ENCODE measurements around the gene CACNG3.
A peak's percentile ranks its signal among the peaks of the same experiment; 100 is the strongest.
"Not testable (repeated sequence)": the region's sequence is repeated elsewhere in the genome, so short reads cannot be mapped to it uniquely, and the experiment has no call there.

CACNG3 gene

GRCh38 chr16:24337013-24337412 is 80.9 kb downstream of the CACNG3 start:
- DNase-seq: no peak

GRCh38 chr16:24343829-24344228 is 87.7 kb downstream of the CACNG3 start:
- DNase-seq: not testable (repeated sequence)

GRCh38 chr16:24344784-24345183 is 88.6 kb downstream of the CACNG3 start:
- DNase-seq: no peak

GRCh38 chr16:24345704-24346103 is 89.6 kb downstream of the CACNG3 start:
- no peak for DNase-seq

GRCh38 chr16:24346734-24347133 is 90.6 kb downstream of the CACNG3 start:
- DNase-seq: no peak

GRCh38 chr16:24347556-24347955 is 91.4 kb downstream of the CACNG3 start:
- no peak for DNase-seq

GRCh38 chr16:24348545-24349290 is 92.6 kb downstream of the CACNG3 start:
- no peak for DNase-seq

GRCh38 chr16:24349320-24349719 is 93.2 kb downstream of the CACNG3 start:
- no peak for DNase-seq

- no peak for DNase-seq
These were observed 96.6 kb downstream of the CACNG3 start for GRCh38 chr16:24352746-24353145.

- no peak for DNase-seq
These were observed 97.5 kb downstream of the CACNG3 start for GRCh38 chr16:24353622-24354021.

GRCh38 chr16:24357511-24357910 is 101.4 kb downstream of the CACNG3 start:
- DNase-seq: no peak

- no peak for DNase-seq
These were observed 102.0 kb downstream of the CACNG3 start for GRCh38 chr16:24358117-24358516.

- no peak for DNase-seq
These were observed 103.4 kb downstream of the CACNG3 start for GRCh38 chr16:24359490-24359889.

- no peak for DNase-seq
These were observed 104.8 kb downstream of the CACNG3 start for GRCh38 chr16:24360936-24361335.

- no peak for DNase-seq
These were observed 108.5 kb downstream of the CACNG3 start for GRCh38 chr16:24364596-24364995.

- no peak for DNase-seq
These were observed 111.1 kb downstream of the CACNG3 start for GRCh38 chr16:24367186-24367710.

- no peak for DNase-seq
These were observed 116.7 kb downstream of the CACNG3 start for GRCh38 chr16:24372824-24373223.

GRCh38 chr16:24378999-24379398 is 122.9 kb downstream of the CACNG3 start:
- no peak for DNase-seq

- no peak for DNase-seq
These were observed 125.5 kb downstream of the CACNG3 start for GRCh38 chr16:24381470-24382118.

- DNase-seq: peak in 1 of 2 experiments; percentile 24
These were observed 126.8 kb downstream of the CACNG3 start for GRCh38 chr16:24382762-24383407.

GRCh38 chr16:24394341-24394740 is 138.2 kb downstream of the CACNG3 start:
- no peak for DNase-seq

GRCh38 chr16:24396350-24397271 is 140.5 kb downstream of the CACNG3 start:
- DNase-seq: no peak

- DNase-seq: no peak
These were observed 152.9 kb downstream of the CACNG3 start for GRCh38 chr16:24409045-24409444.
